ENCODE data around the gene MMP25. TPM values are rescaled to one million over a fixed set of nuclear protein-coding genes. Genes with fewer than 3 reads are reported as not detected.

Gene MMP25
- total and polyA plus RNA-seq, 9 of the 15 experiments (the other 6 are each of a cell fraction or from before 2014, with no cell fraction given): 0.03 to 0.04 TPM; not detected in 7

GRCh38 chr16:3099732-3100499, 53.6 kb downstream of the MMP25 start (continued):
- TF ChIP-seq ZBTB40 (IDR thresholded peaks at IDR 0.05) (peak; percentile 66), ZBTB40 (CRISPR knock-in tag; IDR thresholded peaks at IDR 0.05) (no peak), NONO (IDR thresholded peaks at IDR 0.05; ENCODE audit: low read depth in 2 of 2, low read length in 1 of 2) (no peak), MBD2 (IDR thresholded peaks at IDR 0.05; ENCODE audit: borderline replicate concordance, low read depth) (no peak; the same call in 1 of the 2 replicates), ARHGAP35 (IDR thresholded peaks at IDR 0.05; ENCODE audit: partially characterized antibody) (no peak), RBM39 (optimal IDR thresholded peaks at IDR 0.05; ENCODE audit: low read depth, low read length) (no peak), E2F1 (CRISPR knock-in tag; IDR thresholded peaks at IDR 0.05) (no peak), ZNF584 (CRISPR knock-in tag; IDR thresholded peaks at IDR 0.05; ENCODE audit: low read depth) (no peak), PHF21A (IDR thresholded peaks at IDR 0.05; ENCODE audit: borderline replicate concordance, low read depth) (no peak), SREBF1 (IDR thresholded peaks at IDR 0.05; ENCODE audit: borderline replicate concordance, low read depth, low read length) (no peak), FOXP1 (CRISPR knock-in tag; IDR thresholded peaks at IDR 0.05) (no peak), MLLT1 (IDR thresholded peaks at IDR 0.05) (no peak), ZNF639 (CRISPR knock-in tag; conservative IDR thresholded peaks at IDR 0.05 in 1 of 2, IDR thresholded peaks at IDR 0.05 in 1 of 2) (no peak), ZNF444 (CRISPR knock-in tag; IDR thresholded peaks at IDR 0.05) (no peak)

Measured in K562 (cell line).